SU-DHL-6 (cell line): ENCODE data around the gene CCT5.

Experiments
- H2AFZ ChIP-seq: fragments of 200-600 bp; sonication (generic); 2 replicates; pipeline ENCODE4 v1.6.1; 2014; ENCODE audit warnings: low read depth, mild to moderate bottlenecking, moderate library complexity, mixed read lengths, antibody characterized with exemption, low read length; ENCODE audit not compliant: severe bottlenecking
- H3F3A ChIP-seq: fragments of 200-600 bp; shearing (Covaris generic); 2 replicates; pipeline ENCODE4 v1.6.0; 2016; ENCODE audit warnings: antibody characterized with exemption, mild to moderate bottlenecking; ENCODE audit not compliant: insufficient read depth
- H3K27ac ChIP-seq: fragments of 200-600 bp; sonication (generic); 2 replicates; pipeline ENCODE4 v1.5.1; 2016; ENCODE audit warnings: low read depth, mild to moderate bottlenecking, low read length, moderate library complexity, mixed read lengths
- H3K27me3 ChIP-seq: fragments of 200-600 bp; sonication (generic), shearing (Covaris generic); 2 replicates; pipeline ENCODE4 v1.6.0; 2014; ENCODE audit warnings: mild to moderate bottlenecking, low read length
- H3K36me3 ChIP-seq: fragments of 200-600 bp; sonication (generic); 2 replicates; pipeline ENCODE4 v1.6.1; 2014; ENCODE audit warnings: mild to moderate bottlenecking, low read length, mixed read lengths
- H3K4me2 ChIP-seq: fragments of 300-600, 200-600 bp; shearing (Covaris generic), sonication (generic); 2 replicates; pipeline ENCODE4 v1.6.0; 2014; ENCODE audit warnings: low read length, low read depth, mild to moderate bottlenecking; ENCODE audit not compliant: poor library complexity, severe bottlenecking
- H3K4me3 ChIP-seq: fragments of 200-600 bp; sonication (generic); 2 replicates; pipeline ENCODE4 v1.5.1; 2014; ENCODE audit warnings: antibody characterized with exemption, low read length, mild to moderate bottlenecking, mixed read lengths; ENCODE audit not compliant: insufficient read depth, poor library complexity, severe bottlenecking
- H3K79me2 ChIP-seq: fragments of 200-600 bp; sonication (generic); 2 replicates; pipeline ENCODE4 v1.6.1; 2014; ENCODE audit warnings: mild to moderate bottlenecking, low read length, moderate library complexity; ENCODE audit not compliant: insufficient read depth
- H3K9ac ChIP-seq: fragments of 200-600 bp; sonication (generic); 2 replicates; pipeline ENCODE4 v1.7.0; 2014; ENCODE audit warnings: mild to moderate bottlenecking, low read length
- H3K9me2 ChIP-seq: fragments of 200-600 bp; sonication (generic); replicated peaks from 2 replicates; pipeline ENCODE4 v1.6.1; 2014; ENCODE audit warnings: low read length; ENCODE audit not compliant: insufficient read depth
- H3K9me3 ChIP-seq: fragments of 200-600 bp; sonication (generic); 2 replicates; pipeline ENCODE4 v1.6.1; 2014; ENCODE audit warnings: low read length, mixed read lengths; ENCODE audit not compliant: insufficient read depth
- H4K20me1 ChIP-seq: fragments of 200-600 bp; sonication (generic); 2 replicates; pipeline ENCODE4 v1.6.1; 2014; ENCODE audit warnings: low read depth, mild to moderate bottlenecking, antibody characterized with exemption, low read length, moderate library complexity, mixed read lengths
- EZH2phosphoT487 ChIP-seq: fragments of 200-600 bp; sonication (generic), shearing (Covaris generic); conservative IDR thresholded peaks from 2 replicates; pipeline ENCODE4 v1.6.1; 2018; ENCODE audit warnings: mild to moderate bottlenecking, antibody characterized with exemption, low read length, moderate library complexity, mixed read lengths
- TF ChIP-seq, protein P1 (sequence below): fragments of 200-600 bp; sonication (generic); IDR thresholded peaks from one replicate; pipeline ENCODE4 v1.5.1; 2017; ENCODE audit warnings: antibody characterized with exemption, mild to moderate bottlenecking, low read length, moderate library complexity; ENCODE audit not compliant: insufficient read depth, poor library complexity, severe bottlenecking

Gene CCT5

DNA sequence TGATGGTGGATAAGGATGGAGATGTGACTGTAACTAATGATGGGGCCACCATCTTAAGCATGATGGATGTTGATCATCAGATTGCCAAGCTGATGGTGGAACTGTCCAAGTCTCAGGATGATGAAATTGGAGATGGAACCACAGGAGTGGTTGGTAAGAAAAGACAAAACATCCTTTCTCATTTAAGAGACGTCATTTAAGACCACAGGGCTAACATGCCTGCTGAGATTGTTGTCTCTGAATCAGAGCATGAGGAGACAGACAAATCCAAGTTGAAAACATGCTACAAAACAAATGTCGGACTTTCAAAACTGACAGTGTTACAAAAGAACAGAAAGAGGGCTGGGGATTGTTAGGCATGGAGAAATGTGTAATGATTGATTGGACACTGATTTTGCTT, 4.6 kb downstream of the CCT5 start:
- Histone ChIP-seq H4K20me1 (peaks cover 28% of the 10 kb centered on the region), H3K4me3 (no peak overlapping the region), H3K4me2 (no peak overlapping the region), H2AFZ (no peak overlapping the region), H3K9me3 (no peaks in the 10 kb centered on the region), H3K9ac (no peak overlapping the region), H3F3A (no peaks in the 10 kb centered on the region), H3K36me3 (peaks cover 45% of the 10 kb centered on the region), H3K9me2 (no peaks in the 10 kb centered on the region), H3K27ac (no peak overlapping the region), H3K79me2 (peaks cover 69% of the 10 kb centered on the region), H3K27me3 (no peaks in the 10 kb centered on the region)
- TF ChIP-seq EZH2phosphoT487 = no peak
- TF ChIP-seq, protein P1, sequence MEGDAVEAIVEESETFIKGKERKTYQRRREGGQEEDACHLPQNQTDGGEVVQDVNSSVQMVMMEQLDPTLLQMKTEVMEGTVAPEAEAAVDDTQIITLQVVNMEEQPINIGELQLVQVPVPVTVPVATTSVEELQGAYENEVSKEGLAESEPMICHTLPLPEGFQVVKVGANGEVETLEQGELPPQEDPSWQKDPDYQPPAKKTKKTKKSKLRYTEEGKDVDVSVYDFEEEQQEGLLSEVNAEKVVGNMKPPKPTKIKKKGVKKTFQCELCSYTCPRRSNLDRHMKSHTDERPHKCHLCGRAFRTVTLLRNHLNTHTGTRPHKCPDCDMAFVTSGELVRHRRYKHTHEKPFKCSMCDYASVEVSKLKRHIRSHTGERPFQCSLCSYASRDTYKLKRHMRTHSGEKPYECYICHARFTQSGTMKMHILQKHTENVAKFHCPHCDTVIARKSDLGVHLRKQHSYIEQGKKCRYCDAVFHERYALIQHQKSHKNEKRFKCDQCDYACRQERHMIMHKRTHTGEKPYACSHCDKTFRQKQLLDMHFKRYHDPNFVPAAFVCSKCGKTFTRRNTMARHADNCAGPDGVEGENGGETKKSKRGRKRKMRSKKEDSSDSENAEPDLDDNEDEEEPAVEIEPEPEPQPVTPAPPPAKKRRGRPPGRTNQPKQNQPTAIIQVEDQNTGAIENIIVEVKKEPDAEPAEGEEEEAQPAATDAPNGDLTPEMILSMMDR = no peak

DNA sequence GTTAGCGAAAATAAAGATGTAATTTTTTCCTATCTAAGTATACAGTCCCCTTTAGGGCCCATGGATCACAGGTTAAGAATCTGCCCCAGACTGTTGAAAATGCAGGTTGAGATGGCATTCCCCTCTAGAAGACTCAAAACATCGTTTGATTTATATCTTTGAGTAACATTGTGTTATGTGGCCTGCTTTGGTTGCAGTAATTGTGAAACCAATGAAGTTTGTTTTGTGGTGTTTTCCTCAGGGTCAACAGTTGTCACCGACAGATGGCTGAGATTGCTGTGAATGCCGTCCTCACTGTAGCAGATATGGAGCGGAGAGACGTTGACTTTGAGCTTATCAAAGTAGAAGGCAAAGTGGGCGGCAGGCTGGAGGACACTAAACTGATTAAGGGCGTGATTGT, 7.8 kb downstream of the CCT5 start:
- H3K9ac ChIP-seq = no peak overlapping the region
- H3K27ac ChIP-seq = no peak overlapping the region
- H3K36me3 ChIP-seq = peaks cover 72% of the 10 kb centered on the region
- no peaks in the 10 kb centered on the region for H3K9me2 ChIP-seq
- H3K4me2 ChIP-seq = no peak overlapping the region
- H3F3A ChIP-seq = peaks cover 6% of the 10 kb centered on the region; the same call in 1 of the 2 replicates
- no peak overlapping the region for H3K4me3 ChIP-seq
- H3K79me2 ChIP-seq = peaks cover 42% of the 10 kb centered on the region
- TF ChIP-seq, protein P1 = no peak
- TF ChIP-seq EZH2phosphoT487 = no peak
- no peaks in the 10 kb centered on the region for H3K27me3 ChIP-seq
- H4K20me1 ChIP-seq = peaks cover 20% of the 10 kb centered on the region
- no peaks in the 10 kb centered on the region for H3K9me3 ChIP-seq
- no peak overlapping the region for H2AFZ ChIP-seq

DNA sequence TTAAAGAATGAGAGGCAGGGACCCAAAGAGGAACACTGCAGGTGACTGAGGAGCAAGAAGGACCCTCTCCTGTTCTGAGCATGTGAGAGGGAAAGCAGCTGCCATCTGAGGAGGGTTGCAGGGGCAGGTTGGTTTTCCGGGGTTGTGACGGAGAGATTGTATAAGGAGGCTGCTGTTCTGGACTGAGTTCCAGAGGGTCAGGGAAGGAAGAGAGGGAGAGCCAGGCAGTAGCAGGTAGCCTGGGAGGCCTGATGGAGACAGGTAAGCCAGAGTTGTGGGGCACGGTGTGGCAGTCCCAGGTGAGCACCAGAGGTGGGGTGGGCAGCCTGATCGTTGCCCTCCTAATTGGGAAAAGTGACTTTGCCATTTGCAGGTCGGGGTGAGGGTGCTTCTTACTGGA, 9.8 kb downstream of the CCT5 start:
- H3K4me3 ChIP-seq = no peak overlapping the region
- H3F3A ChIP-seq = peaks cover 20% of the 10 kb centered on the region; the same call in 1 of the 2 replicates
- H2AFZ ChIP-seq = no peak overlapping the region
- peaks cover 22% of the 10 kb centered on the region for H3K79me2 ChIP-seq
- H3K9ac ChIP-seq = no peak overlapping the region
- H3K4me2 ChIP-seq = no peak overlapping the region
- H3K9me2 ChIP-seq = no peaks in the 10 kb centered on the region
- TF ChIP-seq EZH2phosphoT487 = no peak
- TF ChIP-seq, protein P1 = no peak
- peaks cover 75% of the 10 kb centered on the region for H3K36me3 ChIP-seq
- H4K20me1 ChIP-seq = peaks cover 10% of the 10 kb centered on the region; the same call in 1 of the 2 replicates
- H3K27me3 ChIP-seq = no peaks in the 10 kb centered on the region
- no peak overlapping the region for H3K27ac ChIP-seq
- H3K9me3 ChIP-seq = no peaks in the 10 kb centered on the region
